H1 (cell line): ENCODE data around the gene EXOSC6. TPM values are rescaled to one million over a fixed set of nuclear protein-coding genes. Genes with fewer than 3 reads are reported as not detected.
A peak's percentile ranks its signal among the peaks of the same experiment; 100 is the strongest.

Experiments used
- CTCF ChIA-PET: fragments of 300-600 bp; sonication (Branson Sonifier 250); formaldehyde crosslinking; loops from one replicate; lab custom pipeline; 2021; ENCODE audit not compliant: partially characterized antibody; lab: Charles Lee
- POLR2A ChIA-PET: fragments of 300-600 bp; sonication (Branson Sonifier 250); formaldehyde crosslinking; loops from one replicate; lab custom pipeline; 2021; ENCODE audit warnings: inconsistent platforms; ENCODE audit not compliant: partially characterized antibody; lab: Charles Lee
- DNase-seq, 2 experiments: peaks; one replicate each; pipeline versions ENCODE4 v3.0.0 to v3.0.0-alpha.2; 2010 to 2022; ENCODE audit warnings: low spot score in 2 of 2, low read depth in 1 of 2, mixed read lengths in 1 of 2
- FAIRE-seq: peaks from 2 replicates; lab custom pipeline; 2011; peaks lifted over from hg19 to GRCh38; lab: Jason Lieb, UNC
- H2AFZ ChIP-seq: 2 replicates; pipeline ENCODE4 v1.8.1; 2012; ENCODE audit warnings: low read length, inconsistent platforms
- H2AK5ac ChIP-seq: 2 replicates; pipeline ENCODE4 v1.6.1; 2013; ENCODE audit warnings: low read depth, low read length
- H2BK120ac ChIP-seq: replicated peaks from 2 replicates; pipeline ENCODE3; 2013; ENCODE audit warnings: low read depth, low read length, inconsistent platforms
- H2BK12ac ChIP-seq: 2 replicates; pipeline ENCODE4 v1.6.1; 2013; ENCODE audit warnings: low read depth, low read length
- H2BK15ac ChIP-seq: 2 replicates; pipeline ENCODE4 v1.6.1; 2013; ENCODE audit warnings: low read length
- H2BK20ac ChIP-seq: 2 replicates; pipeline ENCODE4 v1.6.1; 2013; ENCODE audit warnings: low read length
- H2BK5ac ChIP-seq: 2 replicates; pipeline ENCODE4 v1.6.1; 2013; ENCODE audit warnings: low read depth, low read length
- H3K14ac ChIP-seq: 2 replicates; pipeline ENCODE4 v1.6.1; 2013; ENCODE audit warnings: inconsistent platforms; ENCODE audit not compliant: insufficient read length
- H3K18ac ChIP-seq: 2 replicates; pipeline ENCODE4 v1.6.1; 2013; ENCODE audit warnings: low read length; ENCODE audit errors: extremely low read depth
- H3K23ac ChIP-seq: 2 replicates; pipeline ENCODE4 v1.6.1; 2013; ENCODE audit warnings: inconsistent platforms; ENCODE audit not compliant: insufficient read length
- H3K23me2 ChIP-seq: 2 replicates; pipeline ENCODE4 v1.6.1; 2013; ENCODE audit warnings: low read depth, low read length
- H3K27ac ChIP-seq: 2 replicates; pipeline ENCODE4 v1.6.1; 2011; ENCODE audit warnings: low read depth, low read length, inconsistent platforms
- H3K27me3 ChIP-seq, 4 experiments: replicated peaks in 1 of 4; 1 replicate in 1 of 4; 2 replicates in 3 of 4; pipeline versions ENCODE4 v1.6.1 to v1.8.1; 2011 to 2013; ENCODE audit warnings: low read length in 3 of 4, mild to moderate bottlenecking in 3 of 4, inconsistent platforms in 2 of 4, mixed read lengths in 2 of 4, moderate library complexity in 1 of 4; ENCODE audit not compliant: control insufficient read depth in 3 of 4, insufficient read depth in 3 of 4; ENCODE audit errors: extremely low read depth in 1 of 4
- H3K36me3 ChIP-seq, 4 experiments: 2 replicates each; pipeline versions ENCODE4 v1.6.1 to v1.8.1; 2011 to 2013; ENCODE audit warnings: mild to moderate bottlenecking in 4 of 4, low read length in 3 of 4, moderate library complexity in 2 of 4, control low read depth in 1 of 4, inconsistent platforms in 1 of 4; ENCODE audit not compliant: insufficient read depth in 4 of 4, control insufficient read depth in 2 of 4
- H3K4ac ChIP-seq: replicated peaks from 2 replicates; pipeline ENCODE3; 2013; ENCODE audit warnings: low read length, low read depth, mixed read lengths, inconsistent platforms; ENCODE audit not compliant: insufficient read length
- H3K4me1 ChIP-seq, 4 experiments: replicated peaks in 1 of 4; 1 replicate in 1 of 4; 2 replicates in 3 of 4; pipeline versions ENCODE4 v1.6.1 to v1.8.1; 2011 to 2013; ENCODE audit warnings: low read length in 3 of 4, inconsistent platforms in 2 of 4, mixed read lengths in 1 of 4; ENCODE audit not compliant: insufficient read depth in 4 of 4, control insufficient read depth in 3 of 4
- H3K4me2 ChIP-seq, 2 experiments: 2 replicates each; pipeline versions ENCODE4 v1.6.1 to v1.8.1; 2011 to 2013; ENCODE audit warnings: low read depth in 2 of 2, low read length in 2 of 2, control low read depth in 1 of 2, inconsistent platforms in 1 of 2, mild to moderate bottlenecking in 1 of 2; ENCODE audit not compliant: insufficient read depth in 1 of 2
- H3K4me3 ChIP-seq, 4 experiments: fragments of 200-600, 300-600 bp in 1 of 4; sonication (generic), shearing (Covaris generic), sonication (Bioruptor Twin) in 1 of 4; 2 replicates each; pipeline versions ENCODE4 v1.5.1 to v1.8.1; 2011 to 2016; ENCODE audit warnings: low read length in 4 of 4, low read depth in 3 of 4, control low read depth in 2 of 4, inconsistent platforms in 2 of 4, mild to moderate bottlenecking in 2 of 4, mixed read lengths in 1 of 4, moderate library complexity in 1 of 4; ENCODE audit not compliant: insufficient read depth in 2 of 4; ENCODE audit errors: extremely low read depth in 1 of 4
- H3K56ac ChIP-seq: replicated peaks from 2 replicates; pipeline ENCODE3; 2013; ENCODE audit warnings: low read depth, mild to moderate bottlenecking, mixed read lengths, low read length, inconsistent platforms; ENCODE audit not compliant: insufficient read length
- H3K79me1 ChIP-seq: 2 replicates; pipeline ENCODE4 v1.6.1; 2013; ENCODE audit warnings: low read depth, low read length, control low read depth
- H3K79me2 ChIP-seq, 2 experiments: 2 replicates each; pipeline versions ENCODE4 v1.6.1 to v1.8.1; 2012 to 2013; ENCODE audit warnings: low read length in 2 of 2, mild to moderate bottlenecking in 2 of 2, inconsistent platforms in 1 of 2; ENCODE audit not compliant: insufficient read depth in 2 of 2, control insufficient read depth in 1 of 2
- H3K9ac ChIP-seq, 4 experiments: replicated peaks in 1 of 4; 1 replicate in 1 of 4; 2 replicates in 3 of 4; pipeline versions ENCODE4 v1.6.1 to v1.8.1; 2011 to 2013; ENCODE audit warnings: low read depth in 3 of 4, low read length in 3 of 4, control low read depth in 2 of 4, mild to moderate bottlenecking in 2 of 4, moderate library complexity in 2 of 4, inconsistent platforms in 1 of 4; ENCODE audit errors: extremely low read depth in 1 of 4
- H3K9me3 ChIP-seq, 2 experiments: 2 replicates each; pipeline versions ENCODE4 v1.6.1 to v1.8.1; 2012 to 2013; ENCODE audit warnings: mild to moderate bottlenecking in 2 of 2, moderate library complexity in 2 of 2, control low read depth in 1 of 2, inconsistent platforms in 1 of 2, low read depth in 1 of 2, low read length in 1 of 2, mixed read lengths in 1 of 2; ENCODE audit not compliant: insufficient read depth in 2 of 2
- H4K20me1 ChIP-seq, 2 experiments: replicated peaks in 1 of 2; 2 replicates each; pipeline versions ENCODE3 to v1.8.1; 2011 to 2013; ENCODE audit warnings: inconsistent platforms in 2 of 2, low read length in 2 of 2, mild to moderate bottlenecking in 1 of 2; ENCODE audit not compliant: insufficient read depth in 2 of 2, control insufficient read depth in 1 of 2
- H4K5ac ChIP-seq: 2 replicates; pipeline ENCODE4 v1.6.1; 2013; ENCODE audit warnings: low read length, low read depth, mixed read lengths, inconsistent platforms; ENCODE audit not compliant: insufficient read length
- H4K8ac ChIP-seq: 2 replicates; pipeline ENCODE4 v1.8.0; 2013; ENCODE audit warnings: mild to moderate bottlenecking, moderate library complexity, low read length, inconsistent platforms; ENCODE audit not compliant: insufficient read depth; ENCODE audit errors: extremely low read depth
- H4K91ac ChIP-seq: replicated peaks from 2 replicates; pipeline ENCODE3; 2013; ENCODE audit warnings: low read length, mixed read lengths, inconsistent platforms; ENCODE audit not compliant: insufficient read length
- CTCF ChIP-seq, 3 experiments: IDR thresholded peaks; 1 replicate in 2 of 3; 2 replicates in 1 of 3; pipeline versions ENCODE4 v1.5.1 to v1.6.1; 2011; ENCODE audit warnings: low read length in 3 of 3, mild to moderate bottlenecking in 3 of 3, inconsistent platforms in 2 of 3, low read depth in 1 of 3, moderate library complexity in 1 of 3; ENCODE audit not compliant: insufficient read depth in 1 of 3; ENCODE audit errors: control extremely low read depth in 1 of 3
- RAD21 ChIP-seq, 2 experiments: IDR thresholded peaks in 1 of 2; conservative IDR thresholded peaks in 1 of 2; 2 replicates each; pipeline ENCODE4 v1.6.1; 2011; ENCODE audit warnings: low read depth in 2 of 2, low read length in 2 of 2, improper control_type of control experiment in 1 of 2, inconsistent platforms in 1 of 2, mild to moderate bottlenecking in 1 of 2, moderate library complexity in 1 of 2
- SP1 ChIP-seq: IDR thresholded peaks from 2 replicates; pipeline ENCODE4 v1.6.1; 2011; ENCODE audit warnings: low read depth, low read length
- WGBS, 2 experiments: shearing (Covaris generic) in 1 of 2; methylation state at CpG; one replicate each; pipeline versions ENCODE4 v1.1.6 to v1.1.7; 2013 to 2015; ENCODE audit warnings: low lambda C conversion rate in 2 of 2, mixed read lengths in 2 of 2, inconsistent platforms in 1 of 2, low coverage in 1 of 2, missing lambda C conversion rate in 1 of 2; ENCODE audit not compliant: insufficient replicate concordance in 2 of 2, insufficient coverage in 1 of 2, insufficient read length in 1 of 2; ENCODE audit errors: extremely low coverage in 1 of 2, missing lambda C conversion rate in 1 of 2; 5-methylcytosine and 5-hydroxymethylcytosine counted together
- polyA plus RNA-seq, 7 experiments: library from polyadenylated mRNA; depleted of rRNA in 3 of 7; stranded (reverse) in 5 of 7; unstranded in 2 of 7; fragments of >200 nt in 5 of 7; fragments of 200-250 nt in 2 of 7; gene quantifications; 1 replicate in 5 of 7; 2 replicates in 1 of 7; 4 replicates in 1 of 7; pipeline versions ENCODE4 v1.2.1 to v1.2.3, GENCODE V29; 2011 to 2013; ENCODE audit warnings: missing spikeins in 2 of 7, mixed read lengths in 2 of 7
- total RNA-seq: library from RNA; stranded (reverse); fragmentation: NEBNext Ultra II Directional; extraction: Animal tissue kit (Norgen Biotek cat#: 25700); gene quantifications from 2 replicates; pipeline ENCODE4 v1.2.1, GENCODE V29; 2021

EXOSC6 gene
- total and polyA plus RNA-seq, 2 of the 8 experiments (the other 6 are each of a cell fraction or from before 2014, with no cell fraction given) = 9.7 to 22.5 TPM

- H2BK12ac ChIP-seq = no peak overlapping the region
- H4K8ac ChIP-seq = no peak overlapping the region; the same call in 1 of the 2 replicates
- H3K79me2 ChIP-seq = 0 out of 4 replicates have a peak, but pooled peaks cover 0 to 7% of the 10 kb centered on the region in 2 experiments
- no peaks in the 10 kb centered on the region for H3K23me2 ChIP-seq
- H2BK20ac ChIP-seq = no peak overlapping the region
- POLR2A ChIA-PET = interaction anchor here (0.6 to 24.1 kb wide), 12 partner anchors 8 to 280 kb away, joined by 3 to 414 read pairs (median 5); partner anchors contain the start of genes AARS1, DDX19B, EXOSC6 and FCSK
- no peaks in the 10 kb centered on the region for H3K9me3 ChIP-seq
- no peak overlapping the region for H4K5ac ChIP-seq
- no peak overlapping the region for H2AK5ac ChIP-seq
- WGBS, 2 experiments = 72% methylated on average over 6 of the region's 6 CpGs; no CpG with 5 or more reads in 1 of the 2 experiments
- DNase-seq (peak in 1 of 2 experiments; percentile 69), FAIRE-seq (peak; percentile 87)
- no peak overlapping the region for H4K91ac ChIP-seq
- H3K4me2 ChIP-seq = no peak overlapping the region
- H2BK5ac ChIP-seq = no peak overlapping the region
- H3K27me3 ChIP-seq = no peaks in the 10 kb centered on the region
- H3K79me1 ChIP-seq = no peaks in the 10 kb centered on the region; the same call in none of the 2 replicates
- H4K20me1 ChIP-seq = peaks cover 0 to 3% of the 10 kb centered on the region in 2 experiments
- H3K4me1 ChIP-seq = no peaks in the 10 kb centered on the region
- no peak overlapping the region for H3K4ac ChIP-seq
- no peak overlapping the region for H2BK120ac ChIP-seq
- H3K23ac ChIP-seq = no peak overlapping the region
- CTCF ChIA-PET = interaction anchor here (0.6 to 3.4 kb wide), 33 partner anchors 8 to 306 kb away, joined by 3 to 67 read pairs (median 4); partner anchors contain the start of genes AARS1 and EXOSC6
- no peak overlapping the region for H2BK15ac ChIP-seq
- H3K14ac ChIP-seq = no peak overlapping the region
- H3K36me3 ChIP-seq = peaks cover 49 to 97% (median 83%) of the 10 kb centered on the region in 4 experiments
- TF ChIP-seq RAD21 (IDR thresholded peaks at IDR 0.05 in 1 of 2, conservative IDR thresholded peaks at IDR 0.05 in 1 of 2; ENCODE audit: low read depth in 2 of 2, low read length in 2 of 2) = peak; percentile 31 to 34
- peak; percentile 51 to 80 (median 58) for TF ChIP-seq CTCF (IDR thresholded peaks at IDR 0.05; ENCODE audit: control extremely low read depth in 1 of 3, insufficient read depth in 1 of 3, low read depth in 1 of 3, low read length in 3 of 3)
- TF ChIP-seq SP1 = no peak
- H3K4me3 ChIP-seq = no peak overlapping the region
- H3K9ac ChIP-seq = no peak overlapping the region
- H2AFZ ChIP-seq = no peak overlapping the region
- no peak overlapping the region for H3K18ac ChIP-seq
- H3K27ac ChIP-seq = no peak overlapping the region
- H3K56ac ChIP-seq = no peak overlapping the region
These were observed 15.8 kb upstream of the EXOSC6 start for GRCh38 chr16:70267516-70267915.
